K562 (cell line): ENCODE measurements around the gene LPXN. TPM values are rescaled to one million over a fixed set of nuclear protein-coding genes. Genes with fewer than 3 reads are reported as not detected.

Source experiments
- ATAC-seq: fragments of 200-7000 bp; cut with Tn5 transposase; 3 replicates; pipeline ENCODE4 v1.9.1; 2020; ENCODE audit warnings: moderate library complexity
- BruUV-seq: library from RNA; stranded (reverse); fragments of 400-500 nt; replicated peaks from 2 replicates; lab custom pipeline; 2021; lab: Mats Ljungman, UMichigan
- CTCF ChIA-PET: fragments of 300-600 bp; formaldehyde crosslinking; extraction: SDS; loops from one replicate; lab custom pipeline; 2021; ENCODE audit warnings: low intra/inter-chr PET ratio; lab: Yijun Ruan, JAX
- POLR2A ChIA-PET: fragments of 300-600, 350-650 bp; sonication (Branson Sonifier 250); formaldehyde crosslinking; extraction: SDS; loops from one replicate; lab custom pipeline; 2021; ENCODE audit warnings: antibody characterized with exemption, inconsistent platforms; lab: Yijun Ruan, JAX
- DNase-seq, 4 experiments: peaks; one replicate each; pipeline versions ENCODE4 v3.0.0 to v3.0.0-alpha.2; 2011 to 2018; ENCODE audit warnings: low spot score in 3 of 4, mixed read lengths in 3 of 4; ENCODE audit errors: extremely low read depth in 1 of 4
- FAIRE-seq: peaks from 2 replicates; lab custom pipeline; 2011; peaks lifted over from hg19 to GRCh38; lab: Jason Lieb, UNC
- H2AFZ ChIP-seq: 2 replicates; pipeline ENCODE4 v1.6.0; 2011; ENCODE audit warnings: low read depth, low read length, control low read depth, inconsistent platforms
- H3K27ac ChIP-seq: fragments of 200-600 bp; 3 replicates; pipeline ENCODE4 v1.8.0; 2011; ENCODE audit warnings: low read depth, mild to moderate bottlenecking, control low read depth, inconsistent platforms, low read length, moderate library complexity, mixed read lengths; ENCODE audit errors: extremely low read depth
- H3K27me3 ChIP-seq, 2 experiments: fragments of 300-600 bp in 1 of 2; 2 replicates in 1 of 2; 3 replicates in 1 of 2; pipeline versions ENCODE4 v1.6.0 to v1.8.0; 2011; ENCODE audit warnings: inconsistent platforms in 2 of 2, low read length in 2 of 2, mild to moderate bottlenecking in 1 of 2, mixed read lengths in 1 of 2, moderate library complexity in 1 of 2; ENCODE audit not compliant: control insufficient read depth in 2 of 2, insufficient read depth in 2 of 2
- H3K36me3 ChIP-seq: fragments of 300-600 bp; 3 replicates; pipeline ENCODE4 v1.8.0; 2011; ENCODE audit warnings: mild to moderate bottlenecking, low read length, inconsistent platforms; ENCODE audit not compliant: control insufficient read depth, insufficient read depth
- H3K4me1 ChIP-seq, 2 experiments: fragments of 200-600 bp in 1 of 2; replicated peaks in 1 of 2; 2 replicates in 1 of 2; 3 replicates in 1 of 2; pipeline versions ENCODE4 v1.5.1 to v1.8.0; 2011; ENCODE audit warnings: inconsistent platforms in 2 of 2, low read length in 2 of 2, mild to moderate bottlenecking in 1 of 2, mixed read lengths in 1 of 2, moderate library complexity in 1 of 2; ENCODE audit not compliant: control insufficient read depth in 2 of 2, insufficient read depth in 2 of 2
- H3K4me2 ChIP-seq: 2 replicates; pipeline ENCODE4 v1.6.1; 2011; ENCODE audit warnings: low read length, control low read depth, inconsistent platforms, mixed read lengths; ENCODE audit not compliant: insufficient read depth
- H3K4me3 ChIP-seq: fragments of 200-600 bp; sonication (generic), shearing (Covaris generic); 2 replicates; pipeline ENCODE4 v1.5.1; 2016; ENCODE audit warnings: control low read depth, inconsistent platforms
- H3K79me2 ChIP-seq: fragments of 200-600 bp; 3 replicates; pipeline ENCODE4 v1.8.0; 2011; ENCODE audit warnings: low read length, inconsistent platforms; ENCODE audit not compliant: control insufficient read depth, insufficient read depth
- H3K9ac ChIP-seq, 2 experiments: 2 replicates each; pipeline versions ENCODE4 v1.6.0 to v1.6.1; 2011; ENCODE audit warnings: low read depth in 2 of 2, low read length in 2 of 2, control low read depth in 1 of 2, inconsistent platforms in 1 of 2, mild to moderate bottlenecking in 1 of 2, mixed read lengths in 1 of 2; ENCODE audit not compliant: insufficient read depth in 1 of 2
- H3K9me1 ChIP-seq: one replicate; pipeline ENCODE4 v1.6.0; 2011; ENCODE audit warnings: inconsistent platforms, mild to moderate bottlenecking, low read length, moderate library complexity; ENCODE audit not compliant: control insufficient read depth, insufficient read depth
- H3K9me3 ChIP-seq: replicated peaks from 2 replicates; pipeline ENCODE4 v1.5.1; 2011; ENCODE audit warnings: low read depth, low read length, inconsistent platforms; ENCODE audit not compliant: control insufficient read depth, insufficient read depth
- H4K20me1 ChIP-seq: replicated peaks from 2 replicates; pipeline ENCODE4 v1.6.1; 2011; ENCODE audit warnings: low read length, inconsistent platforms, mixed read lengths; ENCODE audit not compliant: control insufficient read depth, insufficient read depth
- ARID1B ChIP-seq: fragments of 450-650 bp; IDR thresholded peaks from 2 replicates; pipeline ENCODE4 v1.6.1; 2016; ENCODE audit warnings: antibody characterized with exemption, mild to moderate bottlenecking, inconsistent platforms
- CHD1 ChIP-seq: fragments of 200-600 bp; sonication (generic); IDR thresholded peaks from one replicate; pipeline ENCODE4 v1.6.1; 2012; ENCODE audit warnings: mild to moderate bottlenecking, moderate library complexity, low read length, inconsistent platforms
- DEAF1 ChIP-seq: fragments of 450-650 bp; formaldehyde crosslinking; IDR thresholded peaks from 2 replicates; pipeline ENCODE4 v1.4.0; 2020; ENCODE audit warnings: mild to moderate bottlenecking, moderate library complexity
- DPF2 ChIP-seq: fragments of 450-650 bp; IDR thresholded peaks from 2 replicates; pipeline ENCODE4 v1.6.1; 2016
- GTF2E2 ChIP-seq: fragments of 200-800 bp; sonication (Bioruptor generic); IDR thresholded peaks from 2 replicates; pipeline ENCODE4 v1.6.1; 2016; ENCODE audit warnings: missing genetic modification characterization, missing compliant biosample characterization
- MAFF ChIP-seq: IDR thresholded peaks from 2 replicates; pipeline ENCODE4 v1.6.1; 2012; ENCODE audit warnings: low read length, improper control_type of control experiment
- NCOA6 ChIP-seq: fragments of 450-650 bp; IDR thresholded peaks from 2 replicates; pipeline ENCODE4 v1.6.1; 2017; ENCODE audit warnings: mild to moderate bottlenecking
- POLR3A ChIP-seq: IDR thresholded peaks from 2 replicates; pipeline ENCODE4 v1.6.1; 2011; ENCODE audit warnings: borderline replicate concordance, mild to moderate bottlenecking, moderate library complexity; ENCODE audit not compliant: insufficient read length, insufficient read depth; ENCODE audit errors: extremely low read depth
- TAF7 ChIP-seq: fragments of 450-650 bp; IDR thresholded peaks from 2 replicates; pipeline ENCODE4 v1.6.1; 2016; ENCODE audit warnings: missing genetic modification characterization, missing compliant biosample characterization
- THRA ChIP-seq: fragments of 450-650 bp; IDR thresholded peaks from 2 replicates; pipeline ENCODE4 v1.6.1; 2017; ENCODE audit warnings: mild to moderate bottlenecking, moderate library complexity
- ZBTB11 ChIP-seq, 3 experiments: fragments of 200-800 bp in 1 of 3; fragments of 250-450 bp in 1 of 3; fragments of 450-650 bp in 1 of 3; sonication (Bioruptor Pico) in 1 of 3; sonication (Bioruptor generic) in 1 of 3; formaldehyde crosslinking in 1 of 3; IDR thresholded peaks; 2 replicates each; pipeline versions ENCODE4 v1.6.1 to v1.8.0; 2016 to 2022; ENCODE audit warnings: mild to moderate bottlenecking in 2 of 3, missing genetic modification characterization in 2 of 3, missing compliant biosample characterization in 1 of 3, moderate library complexity in 1 of 3
- ZNF592 ChIP-seq: fragments of 450-650 bp; IDR thresholded peaks from 2 replicates; pipeline ENCODE4 v1.6.1; 2017; ENCODE audit warnings: antibody characterized with exemption, mild to moderate bottlenecking
- WGBS: fragments of 100-300 bp; shearing (Covaris generic); methylation state at CpG from one replicate; pipeline ENCODE4 v1.1.6; 2016; ENCODE audit warnings: low coverage, mixed read lengths; ENCODE audit not compliant: insufficient coverage; ENCODE audit errors: missing lambda C conversion rate; 5-methylcytosine and 5-hydroxymethylcytosine counted together
- in situ Hi-C: fragments of 300-500 bp; cut with MboI; formaldehyde crosslinking; loops from 4 replicates; pipeline ENCODE4 v1.15.0; 2018; ENCODE audit warnings: inconsistent platforms, mixed read lengths
- intact Hi-C: fragments of 100-400 bp; cut with micrococcal nuclease; formaldehyde crosslinking; loops from 2 replicates; pipeline ENCODE4 v1.14.2; 2022
- polyA plus RNA-seq, 8 experiments: library from polyadenylated mRNA; depleted of rRNA in 4 of 8; stranded (reverse) in 5 of 8; unstranded in 3 of 8; fragments of >200 nt; fragmentation: Nextera tagmentation in 2 of 8; fragmentation: Illumina TruSeq in 1 of 8; extraction: Ambion mirVana in 2 of 8; extraction: Trizol in 1 of 8; gene quantifications; 2 replicates each; pipeline versions ENCODE4 v1.2.1 to v1.2.3, GENCODE V29; 2011 to 2014; ENCODE audit warnings: inconsistent platforms in 1 of 8, missing spikeins in 1 of 8
- total RNA-seq, 7 experiments: library from RNA; depleted of rRNA in 6 of 7; stranded (reverse); fragments of >200 nt in 6 of 7; fragmentation: Illumina TruSeq in 2 of 7; extraction: Trizol in 2 of 7; gene quantifications; 2 replicates each; pipeline versions ENCODE4 v1.2.1 to v1.2.3, GENCODE V29; 2011 to 2021; ENCODE audit warnings: low replicate concordance in 1 of 7

Gene LPXN
- total and polyA plus RNA-seq, 9 of the 15 experiments (the other 6 are each of a cell fraction or from before 2014, with no cell fraction given) = 0.73 to 3.1 (median 2.0) TPM

- Histone ChIP-seq H3K79me2 (no peaks in the 10 kb centered on the region), H4K20me1 (no peaks in the 10 kb centered on the region), H3K9me1 (no peaks in the 10 kb centered on the region), H3K27ac (no peak overlapping the region), H2AFZ (no peak overlapping the region), H3K4me1 (no peaks in the 10 kb centered on the region), H3K4me2 (no peak overlapping the region), H3K9ac (no peak overlapping the region), H3K9me3 (no peaks in the 10 kb centered on the region), H3K36me3 (no peaks in the 10 kb centered on the region), H3K27me3 (no peaks in the 10 kb centered on the region), H3K4me3 (no peak overlapping the region)
- ChIA-PET POLR2A (interaction anchor here (0.6 kb wide), 1 partner anchor 1190 kb away, joined by 5 read pairs; no protein-coding TSS in a partner anchor), CTCF (no interaction called here)
- in situ Hi-C loops (loop anchor here (25.0 kb wide), 2 partner anchors 694 to 844 kb away; partner anchors contain the start of genes CLP1 and ZDHHC5), intact Hi-C loops (no loop called here)
- BruUV-seq = no TSS peak
- ATAC-seq = no peak
- no peak for DNase-seq
- 11% methylated on average over 4 of the region's 4 CpGs for WGBS
- no peak for FAIRE-seq
- TF ChIP-seq CHD1 (no peak), TAF7 (tag) (no peak), DEAF1 (CRISPR knock-in tag) (no peak), DPF2 (no peak), ZBTB11 (CRISPR knock-in tag; IDR thresholded peaks at IDR 0.05) (no peak), THRA (no peak), ZNF592 (no peak), ARID1B (no peak), MAFF (no peak), POLR3A (no peak), NCOA6 (no peak), GTF2E2 (tag) (no peak)
Measured at GRCh38 chr11:58505849-58506248, 69.8 kb downstream of the LPXN start.
